ENCODE measurements around the gene WNT11. TPM values are rescaled to one million over a fixed set of nuclear protein-coding genes. Genes with fewer than 3 reads are reported as not detected.

WNT11 gene
- total RNA-seq, 1 donor: 0.36 TPM

DNA sequence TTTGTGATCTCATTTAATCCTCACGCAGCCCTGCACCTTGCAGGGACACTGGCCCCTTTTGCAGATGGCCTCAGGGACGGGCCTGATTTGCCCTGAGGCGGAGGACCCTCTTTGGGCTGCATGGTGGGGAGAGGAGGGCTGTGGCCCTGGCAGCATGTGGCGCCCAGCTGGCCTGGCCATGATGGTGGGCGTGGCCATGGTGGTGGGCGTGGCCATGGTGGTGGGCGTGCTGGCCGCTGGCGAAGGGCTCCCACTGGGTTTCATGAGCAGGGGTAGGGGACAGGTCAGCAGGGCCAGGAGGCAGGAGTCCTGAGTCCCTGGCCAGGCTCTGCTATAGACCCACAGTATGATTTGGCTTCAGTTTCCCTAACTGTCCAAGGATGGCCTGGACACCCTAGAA is 13.1 kb downstream of the WNT11 start:
- TF ChIP-seq, protein P1, sequence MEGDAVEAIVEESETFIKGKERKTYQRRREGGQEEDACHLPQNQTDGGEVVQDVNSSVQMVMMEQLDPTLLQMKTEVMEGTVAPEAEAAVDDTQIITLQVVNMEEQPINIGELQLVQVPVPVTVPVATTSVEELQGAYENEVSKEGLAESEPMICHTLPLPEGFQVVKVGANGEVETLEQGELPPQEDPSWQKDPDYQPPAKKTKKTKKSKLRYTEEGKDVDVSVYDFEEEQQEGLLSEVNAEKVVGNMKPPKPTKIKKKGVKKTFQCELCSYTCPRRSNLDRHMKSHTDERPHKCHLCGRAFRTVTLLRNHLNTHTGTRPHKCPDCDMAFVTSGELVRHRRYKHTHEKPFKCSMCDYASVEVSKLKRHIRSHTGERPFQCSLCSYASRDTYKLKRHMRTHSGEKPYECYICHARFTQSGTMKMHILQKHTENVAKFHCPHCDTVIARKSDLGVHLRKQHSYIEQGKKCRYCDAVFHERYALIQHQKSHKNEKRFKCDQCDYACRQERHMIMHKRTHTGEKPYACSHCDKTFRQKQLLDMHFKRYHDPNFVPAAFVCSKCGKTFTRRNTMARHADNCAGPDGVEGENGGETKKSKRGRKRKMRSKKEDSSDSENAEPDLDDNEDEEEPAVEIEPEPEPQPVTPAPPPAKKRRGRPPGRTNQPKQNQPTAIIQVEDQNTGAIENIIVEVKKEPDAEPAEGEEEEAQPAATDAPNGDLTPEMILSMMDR (IDR thresholded peaks at IDR 0.05; ENCODE audit: extremely low read depth, low read depth, low read length): no peak
- no peak overlapping the region for H2AFZ ChIP-seq (ENCODE audit: low read length)
- no peaks in the 10 kb centered on the region for H3K79me2 ChIP-seq (ENCODE audit: insufficient read depth, low read length)
- no peaks in the 10 kb centered on the region for H3K9me3 ChIP-seq (ENCODE audit: low read depth, low read length)
- H3K27ac ChIP-seq (ENCODE audit: low read depth, low read length): no peak overlapping the region
- H3K36me3 ChIP-seq (ENCODE audit: insufficient read depth, low read length): no peaks in the 10 kb centered on the region
- no peak overlapping the region for H3K4me3 ChIP-seq (ENCODE audit: insufficient read depth, low read length)
- H3K4me2 ChIP-seq (ENCODE audit: insufficient read depth, low read length): no peak overlapping the region
- H4K20me1 ChIP-seq (ENCODE audit: insufficient read depth, low read length): no peaks in the 10 kb centered on the region
- H3K27me3 ChIP-seq (ENCODE audit: insufficient read depth, low read length): peaks cover 2% of the 10 kb centered on the region
- no peaks in the 10 kb centered on the region for H3K4me1 ChIP-seq (ENCODE audit: insufficient read depth, low read length)
- DNase-seq (ENCODE audit: insufficient read length, low spot score, missing footprints): no peak

DNA sequence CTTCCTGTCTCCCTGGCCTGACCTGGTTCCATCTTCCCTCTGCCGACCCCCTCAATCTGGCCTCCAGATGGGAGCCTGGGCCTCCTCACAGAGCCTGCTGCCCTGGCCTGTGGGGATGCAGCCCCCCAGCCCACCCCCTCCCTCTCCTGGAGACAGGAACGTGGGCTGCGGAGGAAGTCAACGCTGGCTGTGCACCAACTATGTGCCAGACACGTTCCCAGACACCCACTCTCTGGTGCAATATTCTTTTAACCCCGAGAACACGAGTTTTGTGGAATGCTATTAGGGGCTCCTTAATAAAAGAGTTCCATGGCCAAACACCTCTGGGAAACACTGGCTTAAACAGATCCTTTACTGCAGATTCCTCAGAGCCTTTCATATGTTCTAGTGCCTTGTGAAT is 15.9 kb downstream of the WNT11 start:
- Histone ChIP-seq H3K27ac (ENCODE audit: low read depth, low read length) (no peak overlapping the region), H3K79me2 (ENCODE audit: insufficient read depth, low read length) (no peaks in the 10 kb centered on the region), H3K9me3 (ENCODE audit: low read depth, low read length) (no peaks in the 10 kb centered on the region), H3K4me2 (ENCODE audit: insufficient read depth, low read length) (no peak overlapping the region), H3K36me3 (ENCODE audit: insufficient read depth, low read length) (no peaks in the 10 kb centered on the region), H3K4me3 (ENCODE audit: insufficient read depth, low read length) (no peak overlapping the region), H2AFZ (ENCODE audit: low read length) (no peak overlapping the region), H3K4me1 (ENCODE audit: insufficient read depth, low read length) (no peaks in the 10 kb centered on the region), H3K27me3 (ENCODE audit: insufficient read depth, low read length) (peaks cover 2% of the 10 kb centered on the region), H4K20me1 (ENCODE audit: insufficient read depth, low read length) (no peaks in the 10 kb centered on the region)
- TF ChIP-seq, protein P1 (IDR thresholded peaks at IDR 0.05; ENCODE audit: extremely low read depth, low read depth, low read length): no peak
- no peak for DNase-seq (ENCODE audit: insufficient read length, low spot score, missing footprints)

DNA sequence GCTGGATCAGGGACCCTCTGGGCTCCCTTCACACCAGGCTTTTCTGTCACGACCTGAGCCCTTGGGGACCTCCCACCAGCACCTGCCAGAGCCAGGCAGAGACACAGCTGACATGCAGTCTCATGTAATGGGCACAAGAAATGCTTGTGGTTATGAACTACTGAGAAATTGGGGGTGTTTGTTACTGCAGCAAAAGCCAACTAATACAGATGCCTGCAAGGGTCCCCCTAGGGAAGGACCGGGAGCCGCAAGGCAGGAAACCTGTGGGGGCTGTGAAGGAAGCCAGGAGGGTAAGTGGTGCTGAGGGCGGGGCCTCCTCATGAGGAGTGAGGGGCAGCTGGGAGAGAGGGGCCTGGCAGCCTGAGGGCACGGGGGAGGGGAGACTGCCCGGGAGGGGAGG is 16.6 kb downstream of the WNT11 start:
- TF ChIP-seq, protein P1 (IDR thresholded peaks at IDR 0.05; ENCODE audit: extremely low read depth, low read depth, low read length): no peak
- Histone ChIP-seq H3K36me3 (ENCODE audit: insufficient read depth, low read length) (no peaks in the 10 kb centered on the region), H3K4me2 (ENCODE audit: insufficient read depth, low read length) (no peak overlapping the region), H3K4me3 (ENCODE audit: insufficient read depth, low read length) (no peak overlapping the region), H3K27ac (ENCODE audit: low read depth, low read length) (no peak overlapping the region), H3K79me2 (ENCODE audit: insufficient read depth, low read length) (no peaks in the 10 kb centered on the region), H3K27me3 (ENCODE audit: insufficient read depth, low read length) (peaks cover 2% of the 10 kb centered on the region), H2AFZ (ENCODE audit: low read length) (no peak overlapping the region), H3K9me3 (ENCODE audit: low read depth, low read length) (no peaks in the 10 kb centered on the region), H3K4me1 (ENCODE audit: insufficient read depth, low read length) (no peaks in the 10 kb centered on the region), H4K20me1 (ENCODE audit: insufficient read depth, low read length) (no peaks in the 10 kb centered on the region)
- DNase-seq (ENCODE audit: insufficient read length, low spot score, missing footprints): no peak

DNA sequence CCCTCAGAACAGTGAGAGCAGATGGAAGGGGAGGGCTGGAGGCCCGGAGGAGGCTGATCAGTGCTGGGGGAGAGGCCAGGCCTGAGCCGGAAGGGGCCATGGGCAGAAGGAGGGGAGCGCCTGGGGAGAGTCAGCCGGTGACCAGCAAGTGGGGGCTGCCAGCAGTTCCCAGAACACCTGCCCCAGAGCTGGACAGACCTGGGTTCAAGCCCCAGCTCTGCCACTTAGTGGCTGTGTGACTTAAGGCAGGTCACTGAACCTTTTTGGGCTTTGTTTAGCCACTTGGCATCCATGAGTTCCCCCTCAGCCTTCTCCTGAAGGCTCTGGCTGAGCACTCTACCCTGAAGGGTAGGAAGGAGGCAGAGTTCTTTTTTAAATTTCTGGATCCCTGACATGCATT is 17.4 kb downstream of the WNT11 start:
- no peak overlapping the region for H3K4me3 ChIP-seq (ENCODE audit: insufficient read depth, low read length)
- TF ChIP-seq, protein P1 (IDR thresholded peaks at IDR 0.05; ENCODE audit: extremely low read depth, low read depth, low read length): no peak
- peaks cover under 1% of the 10 kb centered on the region for H3K27me3 ChIP-seq (ENCODE audit: insufficient read depth, low read length)
- H2AFZ ChIP-seq (ENCODE audit: low read length): no peak overlapping the region
- H3K9me3 ChIP-seq (ENCODE audit: low read depth, low read length): no peaks in the 10 kb centered on the region
- H3K4me2 ChIP-seq (ENCODE audit: insufficient read depth, low read length): no peak overlapping the region
- H3K79me2 ChIP-seq (ENCODE audit: insufficient read depth, low read length): no peaks in the 10 kb centered on the region
- H3K27ac ChIP-seq (ENCODE audit: low read depth, low read length): no peak overlapping the region
- no peaks in the 10 kb centered on the region for H3K36me3 ChIP-seq (ENCODE audit: insufficient read depth, low read length)
- no peaks in the 10 kb centered on the region for H3K4me1 ChIP-seq (ENCODE audit: insufficient read depth, low read length)
- H4K20me1 ChIP-seq (ENCODE audit: insufficient read depth, low read length): no peaks in the 10 kb centered on the region
- DNase-seq (ENCODE audit: insufficient read length, low spot score, missing footprints): no peak

Data from osteoblast (primary cell).